BLaER1 (cell line): ENCODE results near the gene RASA1.
A peak's percentile ranks its signal among the peaks of the same experiment; 100 is the strongest.

Experiments
- H3K27ac ChIP-seq: shearing (Covaris generic); formaldehyde crosslinking; 2 replicates; pipeline ENCODE4 v1.8.1; 2022
- H3K27me3 ChIP-seq: shearing (Covaris generic); formaldehyde crosslinking; 2 replicates; pipeline ENCODE4 v1.8.1; 2022
- H3K36me3 ChIP-seq: shearing (Covaris generic); formaldehyde crosslinking; 2 replicates; pipeline ENCODE4 v1.8.1; 2022
- H3K4me1 ChIP-seq: shearing (Covaris generic); formaldehyde crosslinking; 2 replicates; pipeline ENCODE4 v1.8.1; 2022
- H3K4me2 ChIP-seq: shearing (Covaris generic); formaldehyde crosslinking; 2 replicates; pipeline ENCODE4 v1.8.1; 2022
- H3K4me3 ChIP-seq: shearing (Covaris generic); formaldehyde crosslinking; 2 replicates; pipeline ENCODE4 v1.8.1; 2022
- H3K9ac ChIP-seq: shearing (Covaris generic); formaldehyde crosslinking; 2 replicates; pipeline ENCODE4 v1.8.1; 2022
- H3K9me3 ChIP-seq: shearing (Covaris generic); formaldehyde crosslinking; 2 replicates; pipeline ENCODE4 v1.8.1; 2022
- H4K20me1 ChIP-seq: shearing (Covaris generic); formaldehyde crosslinking; 2 replicates; pipeline ENCODE4 v1.8.1; 2022
- Cebpa-rat ChIP-seq: shearing (Covaris generic); IDR thresholded peaks from 2 replicates; pipeline ENCODE4 v1.8.1; 2022

The RASA1 gene

DNA sequence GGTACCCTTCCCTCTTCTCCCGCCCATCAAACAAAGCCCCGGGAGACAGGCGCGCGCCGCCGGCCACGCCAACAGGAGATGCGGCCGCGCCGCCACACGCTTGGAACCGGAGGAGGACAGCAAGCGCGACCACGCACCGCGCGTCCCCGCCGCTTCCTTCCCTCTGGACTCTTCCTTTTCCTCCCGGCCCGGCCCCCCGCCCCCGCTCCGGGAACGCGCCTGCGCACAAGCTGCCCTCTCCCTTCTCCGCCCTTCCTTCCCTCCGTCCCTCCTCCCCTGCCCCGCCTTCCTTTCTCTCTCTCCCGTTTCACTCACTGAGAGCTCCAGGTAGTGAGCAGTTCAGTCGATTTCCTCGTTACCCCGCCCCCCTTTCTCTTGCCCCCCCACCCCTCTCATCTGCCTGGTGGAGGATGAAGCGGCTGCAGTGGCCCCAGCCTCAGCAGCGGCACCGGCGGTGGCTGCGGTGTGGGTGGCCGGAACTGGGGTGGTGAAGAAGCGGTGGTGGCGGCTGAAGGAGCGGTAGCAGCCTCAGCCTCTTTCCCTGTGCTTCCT is at the start of gene RASA1:
TSS of gene RASA1 (plus strand) at position 310 of the 552 bp plus-strand sequence. CDS start 569 bp downstream, outside the sequence.
- Histone ChIP-seq H3K36me3 (peaks cover 11% of the 10 kb centered on the region), H3K27ac (peak within 1 kb of the TSS; percentile 91), H3K9me3 (no peaks in the 10 kb centered on the region), H3K4me2 (peak within 1 kb of the TSS; percentile 91), H4K20me1 (peaks cover 22% of the 10 kb centered on the region), H3K4me1 (peaks cover 26% of the 10 kb centered on the region), H3K9ac (peak within 1 kb of the TSS; percentile 88), H3K4me3 (peak within 1 kb of the TSS; percentile 95), H3K27me3 (no peaks in the 10 kb centered on the region)
- no peak for TF ChIP-seq Cebpa-rat

DNA sequence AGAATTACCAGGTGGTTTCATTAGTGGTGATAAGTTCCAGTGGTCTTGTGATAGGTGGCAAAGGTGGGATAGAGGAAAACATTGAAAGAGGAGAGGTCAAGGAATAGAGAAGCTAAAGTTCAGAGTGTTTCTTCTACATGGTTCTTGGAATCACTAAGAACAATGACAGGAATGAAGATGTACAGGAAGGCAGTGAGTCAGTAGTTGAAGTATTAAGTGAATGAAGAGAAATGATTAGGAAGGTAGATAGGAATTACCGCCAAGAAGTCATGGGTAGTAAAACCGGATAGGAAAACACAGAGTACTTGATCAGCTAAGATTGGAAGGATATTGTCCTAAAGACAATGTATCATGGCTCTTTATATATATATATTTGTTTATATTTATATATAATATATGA is 37.9 kb upstream of the RASA1 start:
- Histone ChIP-seq H3K9ac (no peak overlapping the region), H3K4me3 (no peak overlapping the region), H3K27ac (no peak overlapping the region), H3K4me1 (no peaks in the 10 kb centered on the region), H4K20me1 (no peaks in the 10 kb centered on the region), H3K27me3 (no peaks in the 10 kb centered on the region), H3K36me3 (no peaks in the 10 kb centered on the region), H3K4me2 (no peak overlapping the region), H3K9me3 (no peaks in the 10 kb centered on the region)
- TF ChIP-seq Cebpa-rat = no peak

DNA sequence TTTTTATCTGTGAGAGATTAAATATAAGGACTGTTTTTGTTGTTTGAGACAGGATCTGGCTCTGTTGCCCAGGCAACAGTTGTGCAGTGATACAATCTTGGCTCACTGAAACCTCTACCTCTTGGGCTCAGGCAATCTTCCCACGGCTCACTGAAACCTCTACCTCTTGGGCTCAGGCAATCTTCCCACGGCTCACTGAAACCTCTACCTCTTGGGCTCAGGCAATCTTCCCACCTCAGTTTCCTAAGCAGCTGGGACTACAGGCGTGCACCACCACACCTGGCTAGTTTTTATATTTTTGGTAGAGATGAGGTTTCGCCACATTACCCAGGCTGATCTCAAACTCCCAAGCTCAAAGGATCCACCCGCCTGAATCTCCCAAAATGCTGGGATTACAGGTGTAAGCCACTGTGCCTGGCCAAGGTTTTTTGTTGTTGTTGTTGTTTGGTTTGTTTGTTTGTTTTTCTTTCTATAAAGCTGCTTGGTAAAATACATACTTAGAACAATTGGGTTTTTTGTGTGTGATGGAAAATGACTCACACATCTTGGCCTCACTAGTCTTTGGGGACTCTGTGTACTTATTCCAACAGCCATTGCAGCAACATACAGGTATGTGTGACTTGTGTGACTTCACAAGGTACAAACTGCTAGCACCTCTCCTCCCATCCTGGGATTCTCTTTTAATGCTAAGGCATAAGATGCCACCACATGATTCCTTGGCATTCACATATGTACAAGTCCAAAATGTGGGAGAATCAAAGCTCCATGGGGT is 36.5 kb upstream of the RASA1 start:
- Histone ChIP-seq H3K9me3 (no peaks in the 10 kb centered on the region), H3K9ac (no peak overlapping the region), H3K4me2 (no peak overlapping the region), H3K36me3 (no peaks in the 10 kb centered on the region), H3K4me3 (no peak overlapping the region), H3K4me1 (no peaks in the 10 kb centered on the region), H4K20me1 (no peaks in the 10 kb centered on the region), H3K27me3 (no peaks in the 10 kb centered on the region), H3K27ac (no peak overlapping the region)
- no peak for TF ChIP-seq Cebpa-rat

DNA sequence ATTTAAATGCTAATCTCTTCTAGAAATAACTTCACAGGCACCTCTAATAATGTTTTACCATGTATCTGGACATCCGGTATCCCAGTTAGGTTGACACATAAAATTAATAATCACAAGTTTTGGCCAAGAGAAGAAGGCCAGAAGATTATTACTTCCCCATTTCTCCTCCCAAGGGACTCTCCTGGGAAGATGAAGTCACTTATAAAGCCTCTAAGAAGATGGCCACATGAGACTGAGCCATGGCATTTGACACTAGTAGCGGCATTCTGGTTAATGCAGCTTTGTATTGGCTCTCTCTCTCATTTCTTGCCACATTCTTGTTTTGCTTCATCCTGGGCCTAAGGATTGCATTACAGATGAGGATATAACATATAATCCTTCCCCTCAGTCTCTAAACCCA is 34.5 kb upstream of the RASA1 start:
- no peak overlapping the region for H3K4me3 ChIP-seq
- no peaks in the 10 kb centered on the region for H3K4me1 ChIP-seq
- no peaks in the 10 kb centered on the region for H4K20me1 ChIP-seq
- TF ChIP-seq Cebpa-rat = no peak
- no peak overlapping the region for H3K4me2 ChIP-seq
- no peaks in the 10 kb centered on the region for H3K36me3 ChIP-seq
- H3K9ac ChIP-seq = no peak overlapping the region
- H3K27ac ChIP-seq = no peak overlapping the region
- no peaks in the 10 kb centered on the region for H3K27me3 ChIP-seq
- no peaks in the 10 kb centered on the region for H3K9me3 ChIP-seq

DNA sequence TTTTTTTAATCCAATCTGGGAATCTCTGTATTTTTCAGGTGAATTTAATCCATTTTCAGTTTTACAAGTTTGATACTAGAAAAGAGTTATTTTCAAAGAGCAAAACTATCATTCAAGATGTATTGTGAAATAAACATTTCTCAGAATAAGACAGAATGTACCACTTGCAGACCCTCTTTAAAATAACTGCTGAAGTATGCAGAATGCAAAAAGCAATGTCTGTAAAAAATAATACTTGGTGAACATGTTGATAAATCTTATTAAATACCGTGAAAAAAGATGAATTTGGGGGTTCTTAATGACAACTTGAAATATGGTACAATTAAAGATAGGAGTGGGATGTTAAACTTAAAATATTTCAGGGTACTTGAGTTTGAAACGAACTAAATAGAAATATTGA is 26.1 kb upstream of the RASA1 start:
- no peak for TF ChIP-seq Cebpa-rat
- Histone ChIP-seq H3K4me3 (no peak overlapping the region), H3K27ac (no peak overlapping the region)

DNA sequence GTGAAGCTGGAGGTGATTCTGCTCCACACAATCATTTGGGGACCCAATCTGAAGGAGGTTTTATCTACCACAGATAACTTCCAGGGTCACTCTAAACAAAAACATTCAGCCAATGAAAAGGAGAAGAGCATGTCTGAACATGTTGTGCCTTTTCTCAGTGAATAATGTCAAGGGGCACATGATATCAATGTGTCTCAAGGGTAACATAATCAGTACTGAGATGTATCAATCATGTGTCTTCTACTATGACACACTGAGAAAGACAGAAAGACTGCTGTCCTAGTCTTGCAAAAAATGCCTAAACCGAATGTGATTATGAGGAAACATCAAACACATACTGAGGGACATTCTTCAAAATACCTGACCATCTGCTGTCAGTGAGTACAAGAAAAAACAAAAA is 25.4 kb upstream of the RASA1 start:
- H3K9me3 ChIP-seq = no peaks in the 10 kb centered on the region
- no peaks in the 10 kb centered on the region for H4K20me1 ChIP-seq
- no peaks in the 10 kb centered on the region for H3K27me3 ChIP-seq
- 0 out of 2 replicates have a peak, but pooled peaks cover 4% of the 10 kb centered on the region for H3K4me1 ChIP-seq
- no peak for TF ChIP-seq Cebpa-rat
- H3K27ac ChIP-seq = no peak overlapping the region
- H3K4me2 ChIP-seq = no peak overlapping the region
- H3K36me3 ChIP-seq = no peaks in the 10 kb centered on the region
- no peak overlapping the region for H3K9ac ChIP-seq
- H3K4me3 ChIP-seq = no peak overlapping the region

More for the DNA sequence above, 26.1 kb upstream of the RASA1 start:
- 0 out of 2 replicates have a peak, but pooled peaks cover 4% of the 10 kb centered on the region for H3K4me1 ChIP-seq
- H3K9ac ChIP-seq = no peak overlapping the region
- no peaks in the 10 kb centered on the region for H3K9me3 ChIP-seq
- H3K36me3 ChIP-seq = no peaks in the 10 kb centered on the region
- H3K27me3 ChIP-seq = no peaks in the 10 kb centered on the region
- H3K4me2 ChIP-seq = no peak overlapping the region
- no peaks in the 10 kb centered on the region for H4K20me1 ChIP-seq

DNA sequence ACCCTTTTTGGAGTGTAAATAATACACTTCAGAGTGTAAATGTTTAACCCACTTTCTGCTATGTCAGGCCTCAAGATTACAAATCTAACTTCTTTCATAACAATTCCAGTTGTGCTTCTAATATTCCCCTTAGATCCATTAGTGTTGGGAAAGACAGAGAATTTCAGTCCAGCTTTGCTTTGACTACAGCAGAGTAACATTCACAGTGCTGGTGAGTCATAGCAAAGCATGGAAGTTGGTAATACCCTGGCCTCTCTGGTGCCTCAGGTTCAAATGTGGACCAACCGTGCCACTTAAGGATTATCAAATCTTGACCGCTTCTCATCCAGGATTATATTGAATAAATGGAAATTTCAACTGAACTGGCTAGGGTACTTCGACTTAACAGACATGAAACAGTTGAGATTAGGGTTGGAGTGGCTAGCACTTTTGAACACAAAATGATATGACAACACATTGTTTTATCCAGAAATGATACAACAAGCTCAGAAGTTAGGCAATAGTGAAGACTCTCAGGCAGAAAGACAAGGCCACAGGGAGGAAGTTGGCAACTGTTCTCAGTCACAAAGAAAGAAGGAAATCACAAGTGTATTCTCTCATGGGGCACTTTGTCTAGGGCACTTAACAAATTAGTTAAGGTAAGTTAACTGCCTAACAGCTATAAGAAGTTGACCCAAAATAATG is 24.4 kb upstream of the RASA1 start:
- Histone ChIP-seq H3K27ac (no peak overlapping the region), H3K4me3 (no peak overlapping the region), H3K9me3 (no peaks in the 10 kb centered on the region), H3K4me2 (no peak overlapping the region), H3K36me3 (no peaks in the 10 kb centered on the region), H3K9ac (no peak overlapping the region), H3K27me3 (no peaks in the 10 kb centered on the region), H3K4me1 (0 out of 2 replicates have a peak, but pooled peaks cover 4% of the 10 kb centered on the region), H4K20me1 (no peaks in the 10 kb centered on the region)
- TF ChIP-seq Cebpa-rat = no peak

DNA sequence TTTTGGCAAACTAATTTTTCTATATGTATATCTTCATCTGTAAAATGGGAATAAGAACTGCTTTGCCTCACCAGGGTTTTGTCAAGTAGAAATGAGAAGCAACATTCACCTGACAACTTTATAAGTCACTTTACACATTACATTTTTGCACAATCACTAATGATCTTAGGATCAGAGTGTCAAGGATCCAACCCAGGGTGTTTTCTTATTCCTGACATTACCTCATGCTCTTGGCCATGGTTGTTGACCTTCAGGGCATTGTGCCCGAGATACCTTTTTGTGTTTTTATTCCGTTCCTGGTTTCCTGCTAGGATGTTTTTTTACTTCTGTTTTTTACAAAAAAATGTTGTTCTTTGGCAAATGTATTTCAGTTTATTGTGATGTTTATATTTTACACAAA is 22.2 kb upstream of the RASA1 start:
- no peak for TF ChIP-seq Cebpa-rat
- no peaks in the 10 kb centered on the region for H3K36me3 ChIP-seq
- H3K4me1 ChIP-seq = 0 out of 2 replicates have a peak, but pooled peaks cover 4% of the 10 kb centered on the region
- no peaks in the 10 kb centered on the region for H4K20me1 ChIP-seq
- H3K4me2 ChIP-seq = no peak overlapping the region
- H3K4me3 ChIP-seq = no peak overlapping the region
- H3K9me3 ChIP-seq = no peaks in the 10 kb centered on the region
- H3K9ac ChIP-seq = no peak overlapping the region
- no peak overlapping the region for H3K27ac ChIP-seq
- H3K27me3 ChIP-seq = no peaks in the 10 kb centered on the region

DNA sequence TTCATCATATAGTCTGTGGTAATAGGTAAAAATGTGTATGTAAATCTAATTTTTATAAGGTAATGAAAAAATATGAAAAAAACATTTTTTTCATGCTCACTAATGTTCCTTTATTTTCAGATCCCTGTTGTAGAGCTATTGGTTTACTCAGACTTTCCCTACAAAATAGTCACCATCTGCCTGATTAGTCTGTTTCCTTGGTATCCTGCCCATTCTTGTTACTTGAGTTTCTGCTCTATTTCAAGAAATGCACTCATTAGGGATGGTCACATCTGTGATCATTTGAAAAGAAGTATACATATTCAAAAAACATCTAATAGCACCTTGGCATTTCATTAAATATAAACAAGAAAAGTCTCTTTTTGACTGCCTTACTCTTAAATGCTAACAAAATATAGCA is 21.6 kb upstream of the RASA1 start:
- no peak overlapping the region for H3K27ac ChIP-seq

DNA sequence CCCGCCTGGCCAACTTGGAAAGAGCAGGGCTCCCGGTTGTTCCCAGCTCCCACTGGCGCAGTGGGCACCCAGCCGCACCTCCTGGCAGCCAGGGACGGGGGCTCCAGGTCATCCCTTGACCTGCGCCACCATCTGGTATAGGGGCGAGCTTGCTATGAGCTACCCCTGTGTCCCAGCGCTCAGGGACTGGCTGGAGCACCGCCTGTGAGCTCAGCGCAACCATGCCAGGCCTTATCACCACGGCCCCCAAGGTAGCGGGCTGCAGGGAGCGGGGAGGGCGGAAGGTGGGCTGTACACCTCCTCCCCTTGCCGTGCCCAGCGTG is 15.4 kb upstream of the RASA1 start:
- H3K27ac ChIP-seq = no peak overlapping the region
- peaks cover 20% of the 10 kb centered on the region for H3K9me3 ChIP-seq

More for the DNA sequence above, 21.6 kb upstream of the RASA1 start:
- Histone ChIP-seq H3K36me3 (no peaks in the 10 kb centered on the region), H3K4me1 (0 out of 2 replicates have a peak, but pooled peaks cover 4% of the 10 kb centered on the region), H4K20me1 (no peaks in the 10 kb centered on the region), H3K4me3 (no peak overlapping the region), H3K4me2 (no peak overlapping the region), H3K9me3 (peaks cover 1% of the 10 kb centered on the region; the same call in 1 of the 2 replicates), H3K9ac (no peak overlapping the region), H3K27me3 (no peaks in the 10 kb centered on the region)
- no peak for TF ChIP-seq Cebpa-rat

More for the DNA sequence above, 15.4 kb upstream of the RASA1 start:
- H3K4me1 ChIP-seq = no peaks in the 10 kb centered on the region
- no peaks in the 10 kb centered on the region for H3K36me3 ChIP-seq
- H3K4me3 ChIP-seq = no peak overlapping the region
- TF ChIP-seq Cebpa-rat = no peak
- H3K27me3 ChIP-seq = no peaks in the 10 kb centered on the region
- H4K20me1 ChIP-seq = no peaks in the 10 kb centered on the region
- H3K4me2 ChIP-seq = no peak overlapping the region
- no peak overlapping the region for H3K9ac ChIP-seq
